Natural killer cell (primary cell): ENCODE measurements around the gene IPO13. TPM values are rescaled to one million over a fixed set of nuclear protein-coding genes. Genes with fewer than 3 reads are reported as not detected.

Experiments used
- ATAC-seq, 3 donors: fragments of 150-1000 bp in 2 of 3; fragments of 200-7000 bp in 1 of 3; cut with Tn5 transposase; 1 replicate in 1 of 3; 2 replicates in 2 of 3; pipeline ENCODE4 v1.10.0; 2021; ENCODE audit warnings: mild to moderate bottlenecking in 2 of 3, moderate library complexity in 2 of 3
- DNase-seq, 2 donors: peaks; one replicate each; pipeline versions ENCODE4 v3.0.0 to v3.0.0-alpha.2; 2013 to 2021; ENCODE audit warnings: mixed read lengths in 1 of 2
- H3K27ac ChIP-seq: one replicate; pipeline ENCODE4 v1.5.1; 2013; ENCODE audit warnings: mild to moderate bottlenecking, low read length
- H3K27me3 ChIP-seq: one replicate; pipeline ENCODE4 v1.6.1; 2013; ENCODE audit warnings: low read length; ENCODE audit not compliant: control insufficient read depth, insufficient read depth
- H3K36me3 ChIP-seq: one replicate; pipeline ENCODE4 v1.6.1; 2013; ENCODE audit warnings: low read length; ENCODE audit not compliant: control insufficient read depth, insufficient read depth
- H3K4me1 ChIP-seq: one replicate; pipeline ENCODE4 v1.6.1; 2013; ENCODE audit warnings: low read length; ENCODE audit not compliant: control insufficient read depth, insufficient read depth
- H3K4me3 ChIP-seq: one replicate; pipeline ENCODE4 v1.5.1; 2013; ENCODE audit warnings: low read length
- H3K9me3 ChIP-seq: one replicate; pipeline ENCODE4 v1.6.1; 2013; ENCODE audit warnings: low read length; ENCODE audit not compliant: control insufficient read depth, insufficient read depth
- H3K27ac Mint-ChIP-seq, 2 donors: one replicate each; pipeline ENCODE4 v1.8.0; 2022; ENCODE audit warnings: mild to moderate bottlenecking in 2 of 2, mixed read lengths in 2 of 2, moderate library complexity in 1 of 2
- H3K27me3 Mint-ChIP-seq, 2 donors: one replicate each; pipeline ENCODE4 v1.8.0; 2022; ENCODE audit warnings: low read depth in 2 of 2, mixed read lengths in 2 of 2
- H3K36me3 Mint-ChIP-seq: one replicate; pipeline ENCODE4 v1.8.0; 2022; ENCODE audit warnings: mixed read lengths
- H3K4me1 Mint-ChIP-seq, 2 donors: one replicate each; pipeline ENCODE4 v1.8.0; 2022; ENCODE audit warnings: mixed read lengths in 2 of 2
- H3K4me3 Mint-ChIP-seq: one replicate; pipeline ENCODE4 v1.8.0; 2022; ENCODE audit warnings: mild to moderate bottlenecking, moderate library complexity, mixed read lengths
- H3K9me3 Mint-ChIP-seq, 2 donors: one replicate each; pipeline ENCODE4 v1.8.0; 2022; ENCODE audit warnings: mixed read lengths in 2 of 2
- CTCF ChIP-seq: fragments of 200-600 bp; IDR thresholded peaks from one replicate; pipeline ENCODE4 v1.8.0; 2022; ENCODE audit warnings: antibody characterized with exemption
- WGBS: methylation state at CpG from one replicate; pipeline ENCODE4 v1.1.7; 2013; ENCODE audit warnings: missing lambda C conversion rate; ENCODE audit not compliant: insufficient coverage; 5-methylcytosine and 5-hydroxymethylcytosine counted together
- intact Hi-C: fragments of 100-400 bp; cut with micrococcal nuclease; formaldehyde crosslinking; loops from one replicate; pipeline ENCODE4 v1.14.2; 2022
- total RNA-seq, 4 donors: library from RNA; stranded (reverse); fragments of 120-200 nt in 1 of 4; gene quantifications; one replicate each; pipeline versions ENCODE4 v1.2.3 to v1.2.4, GENCODE V29; 2013 to 2022

Gene IPO13
- total RNA-seq, 3 donors from 2014 or later (not counting 1 experiment from before 2014, with no cell fraction given) = 18.1 to 22.7 (median 18.4) TPM

- Mint-ChIP-seq H3K27me3 (no peaks in the 10 kb centered on the region), H3K27ac (peak overlapping the region; percentile 91 to 92), H3K4me1 (peaks cover 63 to 74% of the 10 kb centered on the region in 2 donors), H3K9me3 (no peaks in the 10 kb centered on the region), H3K36me3 (peaks cover 9% of the 10 kb centered on the region), H3K4me3 (peak overlapping the region; percentile 97)
- no peaks in the 10 kb centered on the region for H3K27me3 ChIP-seq
- TF ChIP-seq CTCF = no peak
- ATAC-seq (no peak), DNase-seq (no peak)
- peak overlapping the region; percentile 96 for H3K4me3 ChIP-seq
- H3K9me3 ChIP-seq = no peaks in the 10 kb centered on the region
- peak overlapping the region; percentile 92 for H3K27ac ChIP-seq
- peaks cover 21% of the 10 kb centered on the region for H3K36me3 ChIP-seq
- 44% methylated on average over 9 of the region's 9 CpGs for WGBS
- peaks cover 60% of the 10 kb centered on the region for H3K4me1 ChIP-seq
- intact Hi-C loops = loop anchor here (1.0 kb wide), 2 partner anchors 17 to 28 kb away; partner anchors contain the start of genes CCDC24 and IPO13
These were observed 27.3 kb downstream of the IPO13 start for GRCh38 chr1:43973981-43974442.

GRCh38 chr1:43974443-43975248 is 27.9 kb downstream of the IPO13 start, which contains the start of gene ATP6V0B:
Gene ATP6V0B, plus strand, starts transcription at chr1:43974960. Its CDS starts 81 bp downstream, at chr1:43975041.
- TF ChIP-seq CTCF = no peak
- DNase-seq = peak; percentile 94 to 96
- H3K4me3 ChIP-seq = peak within 1 kb of the TSS; percentile 96
- H3K4me1 ChIP-seq = peaks cover 56% of the 10 kb centered on the region
- intact Hi-C loops = loop anchor here (1.0 kb wide), 2 partner anchors 17 to 28 kb away; partner anchors contain the start of genes CCDC24 and IPO13
- Mint-ChIP-seq H3K36me3 (peaks cover 9% of the 10 kb centered on the region), H3K9me3 (no peaks in the 10 kb centered on the region), H3K4me3 (peak within 1 kb of the TSS; percentile 97), H3K27me3 (no peaks in the 10 kb centered on the region), H3K27ac (peak within 1 kb of the TSS; percentile 91 to 92), H3K4me1 (peaks cover 56 to 71% of the 10 kb centered on the region in 2 donors)
- no peaks in the 10 kb centered on the region for H3K9me3 ChIP-seq
- no peaks in the 10 kb centered on the region for H3K27me3 ChIP-seq
- peak; percentile 74 to 88 (median 82) for ATAC-seq
- peak within 1 kb of the TSS; percentile 92 for H3K27ac ChIP-seq
- H3K36me3 ChIP-seq = peaks cover 21% of the 10 kb centered on the region
- under 1% methylated on average over 93 of the region's 93 CpGs for WGBS

- Histone ChIP-seq H3K27me3 (no peaks in the 10 kb centered on the region), H3K27ac (peak overlapping the region; percentile 92), H3K4me3 (peak overlapping the region; percentile 96), H3K4me1 (peaks cover 57% of the 10 kb centered on the region), H3K36me3 (peaks cover 21% of the 10 kb centered on the region), H3K9me3 (no peaks in the 10 kb centered on the region)
- no peak for TF ChIP-seq CTCF
- Mint-ChIP-seq H3K27ac (peak overlapping the region; percentile 91 to 92), H3K4me3 (peak overlapping the region; percentile 97), H3K9me3 (no peaks in the 10 kb centered on the region), H3K27me3 (no peaks in the 10 kb centered on the region), H3K36me3 (peaks cover 9% of the 10 kb centered on the region), H3K4me1 (peaks cover 49 to 69% of the 10 kb centered on the region in 2 donors)
- 0% methylated on average over 31 of the region's 34 CpGs for WGBS
- DNase-seq = peak in 1 of 2 donors; percentile 75
- ATAC-seq = peak in 1 of 3 donors; percentile 21
- intact Hi-C loops = no loop called here
These were observed 28.7 kb downstream of the IPO13 start for GRCh38 chr1:43975249-43975961.
